Upper lobe of left lung (tissue), 6 donors: Measurements from ENCODE around the gene SCYGR6. TPM values are rescaled to one million over a fixed set of nuclear protein-coding genes. Genes with fewer than 3 reads are reported as not detected.
"Not testable (repeated sequence)": the region's sequence is repeated elsewhere in the genome, so short reads cannot be mapped to it uniquely, and the experiment has no call there.

ENCODE experiments used
- ATAC-seq, 2 donors: fragments of 200-7000 bp; cut with Tn5 transposase; one replicate each; pipeline ENCODE4 v1.9.1; 2022; ENCODE audit warnings: mild to moderate bottlenecking in 2 of 2, moderate library complexity in 2 of 2; ENCODE audit not compliant: low FRiP score in 2 of 2
- DNase-seq, 2 donors: peaks; one replicate each; pipeline ENCODE4 v3.0.0-alpha.2; 2019 to 2020
- H3K27ac ChIP-seq, 4 donors: fragments of 200-600 bp; sonication (generic); one replicate each; pipeline ENCODE4 v1.5.1; 2016 to 2019
- H3K27me3 ChIP-seq, 4 donors: fragments of 200-600 bp; sonication (generic); one replicate each; pipeline ENCODE4 v1.5.1; 2017 to 2019
- H3K36me3 ChIP-seq, 4 donors: fragments of 200-600 bp; sonication (generic); one replicate each; pipeline ENCODE4 v1.5.1; 2016 to 2019
- H3K4me1 ChIP-seq, 4 donors: fragments of 200-600 bp; sonication (generic); one replicate each; pipeline ENCODE4 v1.5.1; 2018 to 2019
- H3K4me3 ChIP-seq, 4 donors: fragments of 200-600 bp; sonication (generic); one replicate each; pipeline ENCODE4 v1.5.1; 2017 to 2019; ENCODE audit warnings: mild to moderate bottlenecking in 2 of 4, moderate library complexity in 1 of 4
- H3K9me3 ChIP-seq, 4 donors: fragments of 200-600 bp; sonication (generic); one replicate each; pipeline ENCODE4 v1.5.1; 2018 to 2019
- EP300 ChIP-seq, 4 donors: sonication (generic); formaldehyde crosslinking; IDR thresholded peaks; one replicate each; pipeline ENCODE4 v1.5.1; 2017; ENCODE audit warnings: antibody characterized with exemption in 4 of 4, control low read depth in 2 of 4
- POLR2A ChIP-seq, 4 donors: fragments of 450-650 bp; IDR thresholded peaks; one replicate each; pipeline ENCODE4 v1.5.1; 2016 to 2017; ENCODE audit warnings: antibody characterized with exemption in 4 of 4, mild to moderate bottlenecking in 2 of 4
- POLR2AphosphoS5 ChIP-seq, 2 donors: sonication (generic); formaldehyde crosslinking; IDR thresholded peaks; one replicate each; pipeline ENCODE4 v1.5.1; 2017; ENCODE audit warnings: antibody characterized with exemption in 2 of 2
- WGBS, 2 donors: methylation state at CpG; one replicate each; pipeline ENCODE4 v1.1.5; 2017 to 2018; 5-methylcytosine and 5-hydroxymethylcytosine counted together
- total RNA-seq, 6 donors: library from RNA; depleted of rRNA in 4 of 6; stranded (reverse); fragments of >200 nt in 4 of 6; gene quantifications; one replicate each; pipeline versions ENCODE4 v1.1.0 to v1.2.1, GENCODE V29; 2016 to 2021
- TF ChIP-seq, protein P1 (sequence below), 6 experiments: fragments of 450-650 bp in 4 of 6; fragments of 200-600 bp in 2 of 6; sonication (generic) in 2 of 6; IDR thresholded peaks; one replicate each; pipeline ENCODE4 v1.5.1; 2016 to 2019; ENCODE audit warnings: antibody characterized with exemption in 6 of 6
- donor health status: DM: no; HTN: no; CAD: no; lungs with moderate emphysema.
- donor health status: DM: no; HTN: yes; CAD: no; lungs with severe emphysema.

Gene SCYGR6
- total RNA-seq, 6 donors from 2014 or later: not detected

DNA sequence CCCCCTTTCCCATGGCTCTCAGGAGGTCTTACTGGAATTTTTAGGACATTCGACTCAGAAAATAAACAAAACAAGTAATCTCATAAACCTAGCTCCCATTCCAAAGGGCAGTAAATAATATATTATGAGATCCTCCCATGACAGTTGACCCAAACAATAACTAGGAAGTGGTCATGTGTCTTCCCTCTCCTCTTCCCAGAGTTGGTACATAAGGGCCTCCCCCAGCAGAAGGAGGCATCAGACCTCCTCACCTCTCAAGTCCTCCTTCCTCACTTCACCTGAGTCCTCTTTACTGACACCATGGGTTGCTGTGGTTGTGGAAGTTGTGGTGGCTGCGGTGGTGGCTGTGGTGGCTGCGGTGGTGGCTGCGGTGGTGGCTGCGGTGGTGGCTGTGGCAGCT, 3.5 kb upstream of the SCYGR6 start, which contains the start of gene SCYGR7:
TSS of gene SCYGR7 (plus strand) at position 301 of the 400 bp plus-strand sequence. CDS start at position 301, 0 bp downstream.
- Histone ChIP-seq H3K27ac (no peak within 1 kb of the TSS), H3K36me3 (no peaks in the 10 kb centered on the region), H3K27me3 (no peaks in the 10 kb centered on the region), H3K4me3 (no peak within 1 kb of the TSS), H3K9me3 (no peaks in the 10 kb centered on the region), H3K4me1 (no peaks in the 10 kb centered on the region)
- no peak for TF ChIP-seq POLR2A (IDR thresholded peaks at IDR 0.05)
- TF ChIP-seq EP300 (IDR thresholded peaks at IDR 0.05): no peak
- TF ChIP-seq, protein P1, sequence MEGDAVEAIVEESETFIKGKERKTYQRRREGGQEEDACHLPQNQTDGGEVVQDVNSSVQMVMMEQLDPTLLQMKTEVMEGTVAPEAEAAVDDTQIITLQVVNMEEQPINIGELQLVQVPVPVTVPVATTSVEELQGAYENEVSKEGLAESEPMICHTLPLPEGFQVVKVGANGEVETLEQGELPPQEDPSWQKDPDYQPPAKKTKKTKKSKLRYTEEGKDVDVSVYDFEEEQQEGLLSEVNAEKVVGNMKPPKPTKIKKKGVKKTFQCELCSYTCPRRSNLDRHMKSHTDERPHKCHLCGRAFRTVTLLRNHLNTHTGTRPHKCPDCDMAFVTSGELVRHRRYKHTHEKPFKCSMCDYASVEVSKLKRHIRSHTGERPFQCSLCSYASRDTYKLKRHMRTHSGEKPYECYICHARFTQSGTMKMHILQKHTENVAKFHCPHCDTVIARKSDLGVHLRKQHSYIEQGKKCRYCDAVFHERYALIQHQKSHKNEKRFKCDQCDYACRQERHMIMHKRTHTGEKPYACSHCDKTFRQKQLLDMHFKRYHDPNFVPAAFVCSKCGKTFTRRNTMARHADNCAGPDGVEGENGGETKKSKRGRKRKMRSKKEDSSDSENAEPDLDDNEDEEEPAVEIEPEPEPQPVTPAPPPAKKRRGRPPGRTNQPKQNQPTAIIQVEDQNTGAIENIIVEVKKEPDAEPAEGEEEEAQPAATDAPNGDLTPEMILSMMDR (IDR thresholded peaks at IDR 0.05): no peak
- 72 to 89% methylated on average over 1 to 5 of the region's 5 CpGs for WGBS, 2 donors
- ATAC-seq: no peak
- no peak for DNase-seq

- not testable (repeated sequence) for H3K27ac ChIP-seq, H3K4me1 ChIP-seq, ATAC-seq, H3K9me3 ChIP-seq, H3K36me3 ChIP-seq, DNase-seq, H3K27me3 ChIP-seq, H3K4me3 ChIP-seq
- 67 to 79% methylated on average over 7 of the region's 7 CpGs for WGBS, 2 donors
These were observed 1.7 kb downstream of the SCYGR6 start for GRCh38 chr2:227722821-227723220.

DNA sequence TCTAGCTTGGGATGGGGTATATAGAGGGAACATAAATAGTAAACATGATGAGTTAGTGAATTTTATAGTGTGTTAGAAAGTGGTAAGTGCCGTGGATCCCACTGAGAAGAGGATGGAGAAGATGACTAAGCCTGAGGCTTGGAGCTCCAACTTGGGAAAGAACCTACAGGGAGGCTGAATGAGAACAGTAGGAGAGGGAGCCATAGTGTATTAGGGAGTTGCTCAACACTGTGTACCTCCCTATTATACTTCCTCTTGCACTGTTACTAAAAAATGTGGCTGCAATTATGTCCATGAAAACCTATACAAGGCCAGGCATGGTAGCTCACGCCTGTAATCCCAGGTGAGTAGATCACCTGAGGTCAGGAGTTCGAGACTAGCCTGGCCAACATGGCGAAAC, 3.9 kb downstream of the SCYGR6 start:
- Histone ChIP-seq H3K4me3 (no peak overlapping the region), H3K36me3 (no peaks in the 10 kb centered on the region), H3K4me1 (peaks cover 0 to 14% (median 2%) of the 10 kb centered on the region in 4 donors), H3K27me3 (peaks cover 0 to 4% (median 0%) of the 10 kb centered on the region in 4 donors), H3K27ac (no peak overlapping the region), H3K9me3 (no peaks in the 10 kb centered on the region)
- ATAC-seq (no peak), DNase-seq (no peak)
- TF ChIP-seq POLR2AphosphoS5 (IDR thresholded peaks at IDR 0.05): no peak
- 76 to 91% methylated on average over 4 of the region's 4 CpGs for WGBS, 2 donors

DNA sequence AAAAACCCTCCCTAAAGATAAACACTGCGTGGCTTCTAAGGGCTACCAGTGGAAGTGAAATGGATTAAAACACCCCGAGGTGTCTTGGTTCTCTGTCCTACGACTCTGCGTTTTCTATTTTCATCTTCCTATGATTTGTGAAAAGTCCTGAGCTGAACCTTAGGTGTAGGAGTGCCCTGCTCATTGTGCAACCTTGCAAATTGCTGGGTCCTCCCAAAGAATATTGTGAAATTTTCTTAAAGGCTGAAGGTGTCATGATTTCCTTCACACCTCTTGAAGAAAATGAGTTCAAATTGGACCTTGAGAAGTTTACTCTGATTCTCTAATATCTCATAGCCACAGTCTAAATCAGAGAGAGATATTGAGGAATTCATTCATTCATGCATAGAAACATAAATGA, 4.9 kb downstream of the SCYGR6 start:
- H3K4me1 ChIP-seq: peaks cover 0 to 14% (median 2%) of the 10 kb centered on the region in 4 donors
- TF ChIP-seq, protein P1 (IDR thresholded peaks at IDR 0.05): no peak
- no peak for TF ChIP-seq EP300 (IDR thresholded peaks at IDR 0.05)
- TF ChIP-seq POLR2AphosphoS5 (IDR thresholded peaks at IDR 0.05): no peak
- no peak for TF ChIP-seq POLR2A (IDR thresholded peaks at IDR 0.05)
- WGBS, 2 donors: 74 to 79% methylated on average over 4 of the region's 4 CpGs
- H3K9me3 ChIP-seq: no peaks in the 10 kb centered on the region
- H3K27ac ChIP-seq: no peak overlapping the region
- no peak overlapping the region for H3K4me3 ChIP-seq
- no peak for ATAC-seq
- DNase-seq: peak in 1 of 2 donors; percentile 45
- no peaks in the 10 kb centered on the region for H3K36me3 ChIP-seq
- peaks cover 0 to 4% (median 0%) of the 10 kb centered on the region in 4 donors for H3K27me3 ChIP-seq

DNA sequence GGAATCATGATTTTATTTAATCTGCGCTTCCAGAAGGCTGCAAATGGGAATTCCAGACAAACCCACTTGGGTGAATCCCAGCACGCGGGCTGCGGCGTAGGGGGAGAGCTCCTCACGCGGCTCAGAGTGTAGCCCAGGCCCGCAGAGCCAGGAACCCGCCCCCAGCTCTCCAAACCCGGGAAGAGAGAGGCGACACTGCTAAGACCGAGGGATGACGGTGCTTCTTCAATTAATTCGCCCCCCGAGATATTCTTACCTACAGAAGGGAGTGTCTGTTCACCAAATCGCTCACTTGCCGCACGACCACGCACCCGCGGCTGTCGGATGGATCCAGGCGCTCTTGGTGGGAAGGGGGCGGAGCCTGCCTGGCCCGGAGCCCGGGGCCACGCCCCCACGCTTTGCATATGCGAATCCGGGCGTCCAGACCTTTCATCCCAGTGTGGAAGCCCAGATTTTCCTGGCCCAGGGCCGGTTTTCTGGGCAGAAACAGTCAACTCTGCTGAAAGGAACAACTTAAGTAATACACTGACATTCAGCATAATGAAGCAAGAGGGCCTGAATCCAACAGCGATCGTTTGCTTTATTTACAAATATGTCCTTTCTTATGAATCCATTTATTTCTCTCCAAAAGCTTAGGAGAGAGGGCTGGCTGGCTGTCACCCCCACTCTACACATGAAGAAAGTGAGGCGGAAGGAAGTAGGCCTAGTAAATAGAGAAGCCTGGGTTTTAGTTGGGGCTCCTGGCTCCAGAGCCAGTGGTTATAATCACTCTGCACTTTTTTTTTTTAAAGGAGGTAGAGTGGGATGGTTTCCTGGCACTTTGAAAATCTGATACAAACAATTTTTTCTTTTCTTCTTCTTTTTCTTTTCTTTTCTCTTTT, 6.6 kb downstream of the SCYGR6 start, which contains the start of gene SLC19A3:
TSS of gene SLC19A3 (minus strand) at position 342 of the 881 bp plus-strand sequence. CDS start 15,710 bp downstream, outside the sequence.
- TF ChIP-seq POLR2AphosphoS5 (IDR thresholded peaks at IDR 0.05): peak in 1 of 2 donors; percentile 55
- no peak for TF ChIP-seq EP300 (IDR thresholded peaks at IDR 0.05)
- peak in 2 of 4 donors; percentile 11 to 62 for TF ChIP-seq POLR2A (IDR thresholded peaks at IDR 0.05)
- Histone ChIP-seq H3K27me3 (peaks cover 0 to 4% (median 0%) of the 10 kb centered on the region in 4 donors), H3K27ac (peak within 1 kb of the TSS; percentile 42 to 78 (median 68)), H3K36me3 (no peaks in the 10 kb centered on the region), H3K4me3 (peak within 1 kb of the TSS; percentile 16 to 57 (median 52)), H3K4me1 (peaks cover 0 to 14% (median 2%) of the 10 kb centered on the region in 4 donors), H3K9me3 (no peaks in the 10 kb centered on the region)
- ATAC-seq (peak; percentile 93 to 95), DNase-seq (peak; percentile 91 to 97)
- WGBS, 2 donors: 6 to 12% methylated on average over 20 to 35 of the region's 35 CpGs

DNA sequence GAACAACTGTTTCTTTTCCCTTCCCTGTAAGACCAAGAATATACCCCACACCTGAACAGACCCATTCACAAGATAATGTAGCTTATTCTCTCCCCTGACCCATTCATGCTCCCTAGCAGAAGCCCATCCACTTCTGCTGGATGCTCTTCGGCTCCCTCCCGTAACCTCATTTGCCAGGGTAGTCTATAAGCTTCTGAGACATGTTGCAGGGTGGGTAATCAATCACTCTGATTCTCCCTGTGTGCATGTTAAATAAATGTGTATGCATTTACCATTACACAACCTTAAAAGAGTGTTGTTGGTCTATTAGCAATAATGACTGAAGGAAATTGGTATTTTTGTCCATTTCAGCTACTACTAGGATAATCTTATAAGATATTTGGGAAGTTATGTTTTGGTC, 8.1 kb downstream of the SCYGR6 start:
- Histone ChIP-seq H3K9me3 (no peaks in the 10 kb centered on the region), H3K4me3 (peak overlapping the region in 1 of 4 donors; percentile 57), H3K27ac (no peak overlapping the region), H3K27me3 (peaks cover 0 to 4% (median 0%) of the 10 kb centered on the region in 4 donors), H3K36me3 (no peaks in the 10 kb centered on the region), H3K4me1 (peaks cover 0 to 14% (median 2%) of the 10 kb centered on the region in 4 donors)
- DNase-seq (no peak), ATAC-seq (no peak)
- TF ChIP-seq, protein P1 (IDR thresholded peaks at IDR 0.05): no peak
- no peak for TF ChIP-seq EP300 (IDR thresholded peaks at IDR 0.05)
- no peak for TF ChIP-seq POLR2A (IDR thresholded peaks at IDR 0.05)
- no peak for TF ChIP-seq POLR2AphosphoS5 (IDR thresholded peaks at IDR 0.05)
- 86 to 94% methylated on average over 2 of the region's 2 CpGs for WGBS, 2 donors
